ENCODE data around the gene PLXDC1.

Gene PLXDC1

DNA sequence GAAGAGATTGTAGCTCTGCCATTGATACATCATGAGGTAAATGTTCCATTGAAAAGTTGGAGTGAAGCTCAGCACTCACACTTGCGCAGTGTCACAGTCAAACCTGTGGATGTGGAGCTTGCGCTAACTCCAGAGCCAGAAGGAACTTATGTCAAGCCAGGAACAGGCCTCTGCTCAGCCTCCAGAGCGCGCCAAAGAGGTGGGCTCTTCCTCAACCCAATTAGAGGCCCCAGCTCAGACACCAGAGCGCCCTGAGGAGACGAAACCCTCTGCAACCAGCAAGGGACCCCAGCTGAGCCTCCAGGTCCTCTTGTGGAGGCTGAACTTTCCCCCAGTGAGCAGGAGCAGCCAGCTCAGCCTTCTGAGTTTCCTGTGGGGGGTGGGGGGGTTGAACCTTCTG lies 122.7 kb downstream of the PLXDC1 start:
- TF ChIP-seq, protein P1, sequence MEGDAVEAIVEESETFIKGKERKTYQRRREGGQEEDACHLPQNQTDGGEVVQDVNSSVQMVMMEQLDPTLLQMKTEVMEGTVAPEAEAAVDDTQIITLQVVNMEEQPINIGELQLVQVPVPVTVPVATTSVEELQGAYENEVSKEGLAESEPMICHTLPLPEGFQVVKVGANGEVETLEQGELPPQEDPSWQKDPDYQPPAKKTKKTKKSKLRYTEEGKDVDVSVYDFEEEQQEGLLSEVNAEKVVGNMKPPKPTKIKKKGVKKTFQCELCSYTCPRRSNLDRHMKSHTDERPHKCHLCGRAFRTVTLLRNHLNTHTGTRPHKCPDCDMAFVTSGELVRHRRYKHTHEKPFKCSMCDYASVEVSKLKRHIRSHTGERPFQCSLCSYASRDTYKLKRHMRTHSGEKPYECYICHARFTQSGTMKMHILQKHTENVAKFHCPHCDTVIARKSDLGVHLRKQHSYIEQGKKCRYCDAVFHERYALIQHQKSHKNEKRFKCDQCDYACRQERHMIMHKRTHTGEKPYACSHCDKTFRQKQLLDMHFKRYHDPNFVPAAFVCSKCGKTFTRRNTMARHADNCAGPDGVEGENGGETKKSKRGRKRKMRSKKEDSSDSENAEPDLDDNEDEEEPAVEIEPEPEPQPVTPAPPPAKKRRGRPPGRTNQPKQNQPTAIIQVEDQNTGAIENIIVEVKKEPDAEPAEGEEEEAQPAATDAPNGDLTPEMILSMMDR (IDR thresholded peaks at IDR 0.05) = no peak

DNA sequence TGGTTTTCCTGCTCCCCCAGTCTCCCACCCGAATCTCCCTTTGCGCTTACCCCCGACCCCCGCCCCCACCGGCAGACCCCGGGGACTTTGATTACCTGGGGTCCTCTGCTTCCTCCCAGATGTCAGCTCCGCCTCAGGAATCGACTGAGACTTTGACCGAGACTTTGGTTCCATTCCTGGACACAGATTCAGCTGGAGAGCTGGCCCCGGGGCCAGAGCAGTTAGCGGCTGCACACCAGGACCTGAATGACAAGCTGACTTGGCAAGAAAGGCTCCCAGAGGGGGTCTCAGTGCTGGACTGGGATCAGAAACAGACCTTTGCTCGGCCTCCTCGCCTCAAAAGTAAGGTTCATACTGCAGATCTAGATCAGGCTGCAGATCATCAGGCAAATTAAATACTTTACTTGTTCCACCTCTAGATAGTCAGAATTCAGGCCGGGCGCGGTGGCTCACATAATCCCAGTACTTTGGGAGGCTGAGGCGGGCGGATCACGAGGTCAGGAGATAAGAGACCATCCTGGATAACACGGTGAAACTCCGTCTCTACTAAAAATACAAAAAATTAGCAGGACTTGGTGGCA lies 123.9 kb downstream of the PLXDC1 start:
- TF ChIP-seq, protein P1 (IDR thresholded peaks at IDR 0.05) = no peak

DNA sequence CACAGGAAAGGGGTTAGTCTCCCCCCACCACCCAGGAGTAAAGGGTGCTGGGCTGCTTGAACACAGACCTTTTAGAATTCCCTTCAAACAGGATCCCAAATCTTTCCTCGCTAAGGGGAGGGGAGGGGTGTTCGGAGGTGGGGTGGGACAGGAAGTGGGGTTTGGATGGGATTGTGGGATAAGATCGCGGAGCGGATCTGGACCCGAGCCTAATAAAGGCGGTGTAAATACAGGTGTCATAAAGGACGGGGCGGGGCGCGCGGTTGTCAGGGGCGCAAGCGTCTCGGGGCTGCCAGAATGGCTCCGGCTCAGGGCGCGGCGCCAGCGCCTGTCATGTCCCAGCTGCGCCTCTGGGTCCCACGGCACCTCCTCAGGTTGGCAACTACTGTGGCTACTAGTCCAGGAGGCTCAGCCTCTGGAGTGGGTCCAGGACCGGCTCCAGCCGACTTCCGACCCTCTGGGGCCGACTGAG lies 124.4 kb downstream of the PLXDC1 start:
- TF ChIP-seq, protein P1 (IDR thresholded peaks at IDR 0.05) = no peak

DNA sequence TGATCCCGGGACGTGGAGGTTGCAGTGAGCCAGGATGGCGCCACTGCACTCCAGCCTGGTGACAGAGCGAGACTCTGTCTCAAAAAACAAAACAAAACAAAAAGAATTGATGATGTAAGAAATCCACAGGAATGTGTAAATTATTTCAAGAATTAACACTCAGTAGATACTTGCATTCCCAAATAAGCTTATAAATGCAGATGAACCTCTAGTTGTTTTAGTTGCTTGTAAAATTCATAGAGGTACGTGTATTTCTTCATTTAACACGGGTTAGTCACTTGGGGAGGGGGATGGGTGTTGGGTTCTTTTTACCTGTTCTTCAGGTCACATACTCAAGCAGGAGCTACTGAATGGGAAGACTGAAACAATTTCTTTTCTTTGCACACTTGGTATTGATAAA lies 128.5 kb downstream of the PLXDC1 start:
- TF ChIP-seq, protein P1 (IDR thresholded peaks at IDR 0.05) = no peak

DNA sequence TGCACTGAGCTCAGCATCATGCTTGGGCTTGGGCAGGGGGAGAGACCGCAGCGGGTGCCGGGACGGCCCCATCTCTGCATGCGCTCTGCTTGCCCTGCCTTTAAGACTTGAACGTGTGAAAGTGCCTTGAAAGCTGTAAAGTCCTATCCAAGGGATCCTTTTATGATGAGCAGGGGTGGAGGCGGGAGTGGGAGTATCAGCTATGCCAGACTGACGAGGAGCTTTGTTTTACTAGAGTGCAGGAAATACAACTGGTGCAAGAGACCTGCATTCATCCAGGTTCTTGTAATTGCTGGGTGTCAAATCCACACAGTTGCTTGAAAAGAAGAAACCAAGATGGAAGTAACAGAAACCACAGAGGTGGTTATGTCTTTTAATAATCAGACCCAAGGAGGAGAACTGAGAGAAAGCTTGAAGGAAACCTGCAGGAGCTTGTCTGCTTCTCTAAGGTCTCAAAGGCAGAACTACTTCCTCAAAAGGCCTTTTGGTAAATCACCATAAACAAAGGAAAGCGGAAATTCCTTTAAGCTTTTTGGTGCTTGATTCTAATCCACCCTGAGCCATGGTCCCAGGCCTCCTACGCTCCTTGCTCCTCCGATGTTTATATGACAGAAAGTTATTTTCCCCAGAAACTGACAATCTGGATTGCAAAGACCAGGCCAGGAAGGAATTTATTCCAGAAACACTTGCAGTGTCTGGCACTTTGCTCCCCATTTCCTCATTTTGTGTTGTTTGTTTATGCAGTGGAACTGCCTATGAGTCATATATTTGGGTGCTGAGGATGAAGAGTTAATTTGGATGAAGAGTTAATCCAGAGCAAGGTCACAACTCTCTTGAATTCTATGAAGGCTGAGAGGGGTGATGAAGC lies 132.9 kb downstream of the PLXDC1 start:
- TF ChIP-seq, protein P1 (IDR thresholded peaks at IDR 0.05) = no peak

DNA sequence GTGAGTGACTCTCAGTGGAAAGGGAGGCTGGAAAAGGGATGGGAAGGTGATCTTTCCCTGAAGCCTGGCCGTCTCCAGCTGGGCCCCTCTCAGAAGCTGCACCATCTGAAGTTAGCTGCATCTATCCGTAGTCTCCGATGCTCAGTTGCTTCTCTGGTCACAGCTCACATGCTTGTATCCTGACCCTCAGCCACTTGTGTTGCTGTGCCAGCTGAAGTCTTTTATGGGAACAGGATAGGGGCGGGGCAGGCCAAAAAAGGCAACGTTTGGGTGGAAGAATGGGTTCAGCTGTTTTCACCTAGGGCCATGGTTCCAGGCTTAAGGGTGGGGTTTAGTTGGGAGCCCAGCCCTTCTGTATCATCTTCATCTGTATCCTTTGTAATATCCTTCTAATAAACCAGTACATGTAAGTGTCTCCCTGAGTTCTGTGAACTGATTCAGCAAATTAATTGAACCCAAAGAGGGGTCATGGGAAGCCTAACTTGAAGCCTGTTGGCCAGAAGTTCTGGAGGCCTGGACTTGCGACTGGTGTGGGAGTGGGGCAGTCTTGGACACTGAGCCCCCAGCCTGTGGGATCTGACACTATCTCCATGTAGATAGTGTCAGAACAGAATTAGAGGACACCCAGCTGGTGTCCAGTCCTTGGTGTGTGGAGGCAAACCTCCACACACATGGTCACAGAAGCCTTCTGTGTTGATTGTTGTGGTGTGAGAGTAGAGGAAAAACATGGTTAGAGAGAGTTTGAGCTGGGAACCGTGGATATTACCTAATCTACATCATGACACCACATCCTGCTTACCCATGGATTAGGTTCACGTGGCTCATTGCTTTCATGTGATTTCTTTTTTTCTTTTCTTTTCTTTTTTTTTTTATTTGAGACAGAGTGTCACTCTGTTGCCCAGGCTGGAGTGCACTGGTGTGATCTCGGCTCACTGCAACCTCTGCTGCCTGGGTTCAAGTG lies 135.0 kb downstream of the PLXDC1 start:
- TF ChIP-seq, protein P1 (IDR thresholded peaks at IDR 0.05) = no peak

DNA sequence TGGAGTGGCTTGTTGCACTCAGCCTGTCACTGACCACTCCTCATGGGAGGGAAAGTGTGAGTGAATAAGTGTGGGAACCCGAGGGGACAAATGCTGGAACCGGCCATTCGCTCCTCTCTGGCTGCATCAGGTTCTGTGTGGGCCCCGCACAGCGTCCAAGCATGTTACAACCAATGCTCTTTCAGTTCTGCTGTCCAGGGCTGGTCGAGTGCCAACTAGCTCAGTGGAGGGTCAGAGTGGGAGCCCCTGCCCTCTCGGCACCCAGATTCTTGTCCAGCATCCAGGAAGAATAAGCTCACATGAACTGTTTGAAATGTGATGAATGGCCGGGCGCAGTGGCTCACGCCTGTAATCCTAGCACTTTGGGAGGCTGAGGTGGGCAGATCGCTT lies 135.9 kb downstream of the PLXDC1 start:
- TF ChIP-seq, protein P1 (IDR thresholded peaks at IDR 0.05) = no peak

All from LNCAP (cell line).